SK-N-SH treated with all-trans-retinoic acid at 6 μM for 48 hours (cell line): Measurements from ENCODE around the gene OXCT2.

Experiments used
- CREB5 ChIP-seq: fragments of 250-450 bp; sonication (Bioruptor Pico); IDR thresholded peaks from 2 replicates; pipeline ENCODE4 v1.5.1; 2020; ENCODE audit warnings: low read depth, mild to moderate bottlenecking, moderate library complexity
- CSRNP3 ChIP-seq: fragments of 250-450 bp; sonication (Bioruptor Pico); IDR thresholded peaks from 2 replicates; pipeline ENCODE4 v1.5.1; 2021; ENCODE audit warnings: mild to moderate bottlenecking, moderate library complexity
- ESRRG ChIP-seq: fragments of 250-450 bp; sonication (Bioruptor Pico); IDR thresholded peaks from 2 replicates; pipeline ENCODE4 v1.6.1; 2021; ENCODE audit warnings: mild to moderate bottlenecking
- GLIS3 ChIP-seq: fragments of 250-450 bp; sonication (Bioruptor Pico); IDR thresholded peaks from 2 replicates; pipeline ENCODE4 v1.5.0; 2020; ENCODE audit warnings: mild to moderate bottlenecking, moderate library complexity
- ISL1 ChIP-seq: fragments of 250-450 bp; sonication (Bioruptor Pico); IDR thresholded peaks from 2 replicates; pipeline ENCODE4 v2.1.2; 2022; ENCODE audit warnings: mild to moderate bottlenecking, moderate library complexity
- POU6F1 ChIP-seq: fragments of 250-450 bp; sonication (Bioruptor Pico); IDR thresholded peaks from 2 replicates; pipeline ENCODE4 v1.8.0; 2021; ENCODE audit warnings: low read depth, mild to moderate bottlenecking, moderate library complexity, borderline replicate concordance
- ZFP30 ChIP-seq: fragments of 450-650 bp; formaldehyde crosslinking; IDR thresholded peaks from 2 replicates; pipeline ENCODE4 v1.5.0; 2022; ENCODE audit warnings: mild to moderate bottlenecking, moderate library complexity

GRCh38 chr1:39800471-39800835 lies 29.3 kb upstream of the OXCT2 start:
- TF ChIP-seq POU6F1 (CRISPR knock-in tag) (no peak), ZFP30 (CRISPR knock-in tag) (no peak), ESRRG (CRISPR knock-in tag) (no peak), CREB5 (CRISPR knock-in tag) (no peak), GLIS3 (CRISPR knock-in tag) (no peak), ISL1 (CRISPR knock-in tag) (no peak), CSRNP3 (CRISPR knock-in tag) (no peak)
